Eye (tissue), 1 donor: ENCODE results near the gene MEF2C.

Experiments used
- DNase-seq: peaks from one replicate; pipeline ENCODE4 v3.0.0-alpha.2; 2015

MEF2C gene

DNA sequence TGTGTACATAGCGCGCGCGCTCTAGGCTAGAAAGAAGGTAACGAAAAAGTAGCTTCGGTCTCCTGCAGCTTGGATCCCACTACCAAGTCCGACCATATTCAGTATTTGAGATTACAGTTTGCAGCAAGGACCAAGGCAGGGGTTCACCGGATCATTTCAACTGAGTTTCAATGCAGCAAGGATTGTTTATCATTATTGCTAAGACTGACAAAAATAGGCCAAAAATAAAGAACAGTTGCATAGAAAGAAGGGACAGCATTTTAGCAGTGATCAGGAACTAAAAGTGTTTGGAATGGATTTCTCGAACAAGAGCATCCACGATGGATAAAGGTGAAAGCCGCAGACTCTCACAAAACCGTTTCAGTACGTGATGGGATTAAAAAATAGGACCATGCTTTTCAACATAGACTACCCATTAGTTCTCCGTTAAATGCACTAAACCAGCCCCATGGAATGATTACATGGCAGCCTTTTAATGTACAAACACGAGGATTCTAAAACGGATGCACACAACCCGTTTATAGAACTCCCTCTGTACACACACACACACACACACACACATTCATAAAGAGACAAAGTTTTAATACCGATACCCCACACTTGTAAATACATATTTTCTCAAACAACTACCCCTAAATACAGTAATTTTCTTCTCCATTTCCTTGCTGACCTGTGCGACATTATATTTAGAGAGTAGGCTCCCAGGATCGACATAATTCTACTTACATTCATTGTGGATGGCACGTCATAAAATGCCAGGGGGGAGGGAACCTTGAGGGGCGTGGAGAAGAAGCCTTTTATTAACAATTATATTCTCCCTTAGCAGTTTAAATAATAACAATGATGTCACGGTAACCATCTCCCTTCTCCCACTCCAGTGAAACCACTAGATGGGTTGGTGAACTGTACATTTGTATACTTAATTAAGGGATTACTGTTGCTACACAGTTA lies 197.1 kb downstream of the MEF2C start:
- peak; percentile 83 for DNase-seq

DNA sequence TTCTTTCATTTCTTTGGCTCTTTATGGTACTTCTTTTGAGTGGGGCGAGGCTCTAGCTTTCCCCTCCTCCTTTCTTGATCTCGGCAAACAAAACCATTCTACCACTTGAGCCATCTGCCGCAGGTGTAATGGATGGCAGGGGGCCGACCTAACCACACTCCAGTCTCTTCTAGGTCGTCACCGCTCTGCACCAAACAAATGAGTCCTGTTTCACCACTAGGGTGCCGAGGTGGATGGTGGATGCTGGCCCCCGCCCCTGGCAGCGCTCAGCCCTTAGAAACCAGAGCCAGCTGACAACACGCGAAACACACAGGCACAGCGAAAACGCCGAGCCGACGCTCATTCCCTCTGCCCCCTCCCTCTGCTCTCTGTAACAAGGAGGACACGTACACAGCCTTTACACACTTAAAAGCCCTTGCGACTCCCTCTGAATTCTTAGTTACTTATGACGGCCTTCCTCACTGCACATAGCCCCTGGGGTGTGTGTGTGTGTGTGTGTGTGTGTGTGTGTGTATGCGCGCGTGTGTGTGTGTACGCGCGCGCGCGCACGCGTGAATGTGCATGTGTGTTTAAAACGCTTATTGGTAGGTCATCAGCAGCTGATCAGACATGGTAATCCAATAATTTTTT lies 199.4 kb downstream of the MEF2C start:
- DNase-seq = peak; percentile 88

GRCh38 chr5:88682881-88683361 lies 200.1 kb downstream of the MEF2C start:
- peak; percentile 54 for DNase-seq

DNA sequence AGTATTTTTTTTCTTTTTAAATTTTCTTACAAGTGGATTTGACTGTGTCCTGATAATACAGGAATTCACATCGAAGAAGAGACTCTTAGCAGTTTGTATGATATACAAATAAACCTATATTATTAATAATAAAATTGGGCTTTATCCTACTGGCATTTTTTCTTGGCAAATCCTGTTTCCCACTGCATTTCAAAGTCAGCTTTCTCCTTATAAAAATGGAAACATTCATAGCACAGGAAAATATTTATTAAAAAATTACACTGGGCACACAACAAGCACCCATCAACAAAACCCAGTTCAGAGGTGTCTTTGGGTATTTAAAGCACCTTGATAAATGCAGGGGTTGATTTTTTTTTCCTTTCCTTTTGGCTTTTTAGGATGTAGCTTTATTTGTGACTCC lies 200.9 kb downstream of the MEF2C start:
- DNase-seq = peak; percentile 40

GRCh38 chr5:88681211-88681803 lies 201.7 kb downstream of the MEF2C start:
- peak; percentile 12 for DNase-seq

DNA sequence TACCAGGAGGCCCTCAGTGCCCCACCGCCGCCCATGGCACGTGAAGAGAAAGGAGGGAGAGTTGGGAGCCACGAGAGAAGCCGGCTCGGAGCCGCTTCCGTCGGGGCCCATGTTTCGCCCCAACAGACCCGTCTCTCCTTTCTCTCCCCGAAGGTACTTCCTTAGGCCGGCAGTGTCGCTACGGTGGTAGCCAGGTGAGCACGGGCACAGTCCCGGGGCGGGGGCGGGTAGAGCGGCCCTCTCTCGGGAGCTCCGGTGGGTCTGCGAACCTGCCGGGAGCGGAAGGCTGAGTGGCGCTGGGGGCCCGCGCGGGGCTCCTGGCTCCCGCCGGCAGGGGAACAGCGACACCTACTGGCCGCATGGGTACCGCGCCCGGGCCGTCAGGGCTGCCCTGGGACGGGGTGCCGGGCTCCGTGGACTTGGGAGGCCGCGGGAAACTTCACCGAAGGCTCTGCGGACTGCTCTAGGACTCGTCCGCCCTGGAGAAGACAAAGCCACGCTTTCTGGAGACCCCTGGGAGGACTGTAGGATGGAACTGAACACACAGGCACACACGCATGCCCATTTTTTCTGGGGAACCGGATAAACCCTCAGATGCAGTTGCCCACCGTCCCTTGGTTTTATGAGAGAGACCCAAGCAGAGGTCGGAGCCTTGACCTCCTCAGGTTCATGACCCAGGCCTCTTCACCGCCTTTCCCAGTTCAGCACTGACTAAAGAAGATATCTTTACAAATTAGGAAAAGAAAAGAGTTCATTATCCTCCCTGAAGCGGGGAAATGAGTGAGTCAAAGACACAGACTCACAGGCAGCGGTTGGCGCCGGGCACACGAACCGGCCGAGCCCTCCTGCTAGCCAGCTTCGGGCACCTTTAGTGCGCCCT lies 202.5 kb downstream of the MEF2C start:
- peak; percentile 94 for DNase-seq

- DNase-seq = peak; percentile 80
Observed at GRCh38 chr5:88679638-88680037, 203.3 kb downstream of the MEF2C start.

DNA sequence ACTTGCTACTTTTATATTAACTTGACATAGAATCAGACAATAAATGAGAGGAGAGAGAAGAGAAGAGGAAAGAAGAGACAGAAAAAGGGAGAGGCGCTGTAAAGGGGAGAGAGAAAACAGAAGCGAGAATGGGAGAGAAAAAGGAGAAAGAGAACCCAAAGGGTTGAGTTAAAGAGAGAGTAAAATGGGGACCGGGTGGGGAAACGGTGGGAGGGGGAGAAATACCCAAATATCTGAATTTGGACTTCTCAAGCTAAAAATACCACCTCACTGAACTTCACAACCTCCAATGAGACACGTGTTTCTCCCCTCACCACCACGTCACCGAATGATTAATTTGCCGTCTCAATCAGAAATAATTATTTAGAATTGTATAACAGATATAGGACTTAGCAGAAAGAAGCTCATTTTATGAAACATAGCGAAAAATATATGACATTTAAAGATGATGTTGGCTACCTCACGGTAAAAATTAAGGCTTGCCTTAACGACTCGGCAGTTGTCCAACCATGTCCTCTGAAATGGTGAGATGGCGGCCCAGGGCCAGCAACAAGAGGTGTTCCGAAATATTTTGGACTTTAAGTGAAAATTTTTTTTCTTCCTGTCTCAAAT lies 204.1 kb downstream of the MEF2C start:
- DNase-seq = peak; percentile 76

DNA sequence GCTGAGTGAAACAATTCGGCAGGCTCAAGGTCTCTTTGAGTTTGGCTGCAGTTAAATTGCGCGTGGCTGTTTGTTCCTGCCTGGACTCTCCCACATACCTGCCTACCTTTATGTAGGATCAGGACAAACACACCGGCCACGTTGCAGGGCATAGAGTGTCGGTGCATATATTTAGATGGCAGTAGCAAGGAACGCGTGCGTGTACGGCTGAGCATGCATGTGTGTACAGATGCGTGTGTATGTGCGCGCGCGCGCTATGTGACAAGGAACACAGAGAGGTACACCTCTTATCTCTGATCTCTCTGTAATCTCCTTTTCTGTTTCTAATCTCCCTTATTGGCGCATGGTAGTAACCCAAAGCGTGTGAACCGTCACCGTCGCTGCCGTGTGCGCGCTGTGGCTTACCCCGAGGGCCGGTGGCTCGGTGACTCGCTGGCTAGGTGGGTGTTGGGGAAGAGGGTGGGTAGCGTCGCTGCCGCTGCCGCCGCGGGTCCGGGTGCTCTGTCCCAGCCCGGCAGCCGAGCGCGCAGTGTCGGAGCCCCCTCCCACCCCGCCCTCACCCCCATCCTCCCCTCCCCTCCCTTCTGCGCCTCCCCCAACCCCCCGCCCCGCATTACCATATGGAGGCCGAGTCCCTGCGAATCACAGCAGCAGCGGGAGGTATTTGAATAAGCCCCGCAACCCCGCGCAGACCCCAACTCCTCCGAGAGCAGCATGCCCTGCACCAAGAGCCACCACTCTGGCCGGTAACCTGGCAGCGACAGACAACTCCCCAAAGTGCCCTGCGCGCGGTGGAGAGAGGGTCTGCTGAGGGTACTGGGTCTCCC lies 204.8 kb downstream of the MEF2C start:
- peak; percentile 71 for DNase-seq

DNA sequence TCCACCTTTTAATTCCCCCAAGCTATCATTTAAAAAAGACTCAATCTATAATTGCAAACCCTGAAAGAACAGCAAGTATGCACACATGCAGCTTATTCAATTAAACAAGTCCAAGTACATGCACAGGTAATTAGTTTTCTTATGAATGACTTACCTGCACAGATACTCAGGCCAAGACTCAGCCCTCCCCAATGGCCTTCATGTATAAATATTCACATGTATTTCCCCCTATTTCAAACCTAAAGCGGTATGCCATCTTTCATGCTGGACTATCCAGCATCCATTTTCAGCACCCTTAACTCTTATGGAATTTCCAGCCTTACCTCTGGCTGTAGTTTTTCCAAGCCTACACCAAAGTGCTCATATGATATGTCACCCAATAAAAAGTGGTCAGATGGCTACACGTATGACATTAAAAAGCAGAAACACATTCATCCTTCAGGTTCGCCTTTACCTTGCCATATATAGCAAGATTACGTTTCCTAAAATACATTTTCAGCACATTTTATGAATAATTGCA lies 205.5 kb downstream of the MEF2C start:
- DNase-seq = no peak

DNA sequence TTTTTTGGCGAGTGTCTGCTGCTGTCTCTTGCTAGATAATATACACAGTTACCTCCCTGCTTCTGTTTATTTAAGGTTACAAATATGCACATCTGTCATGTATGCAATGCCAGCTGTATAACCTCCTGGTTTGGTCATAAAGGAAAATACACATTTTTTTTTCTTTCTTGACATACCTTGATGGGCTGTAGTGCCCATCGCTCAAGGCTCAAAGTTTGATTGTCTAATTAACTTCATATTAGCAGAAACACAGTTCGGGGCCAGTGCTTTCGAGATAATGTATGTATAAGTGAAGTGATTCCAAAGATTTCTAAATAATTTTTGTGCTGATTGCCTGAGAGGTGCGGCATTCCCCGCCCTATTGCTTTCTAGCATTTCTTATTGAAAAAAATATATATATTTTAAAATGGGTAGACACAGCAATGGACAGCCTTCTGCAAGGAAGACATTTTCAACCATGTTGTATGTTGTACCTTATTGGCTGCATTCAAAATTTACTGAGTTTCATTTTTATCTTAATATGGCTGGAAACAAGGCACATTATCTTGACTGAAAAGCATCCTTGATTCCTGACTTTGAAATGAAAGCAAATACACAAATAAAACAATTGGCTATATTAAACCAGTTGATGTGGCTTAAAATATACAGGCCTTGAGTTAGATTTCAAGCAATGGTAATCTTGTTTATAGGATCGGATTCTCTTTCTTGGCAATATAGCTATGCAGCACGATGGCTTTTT lies 206.2 kb downstream of the MEF2C start:
- DNase-seq = peak; percentile 52

- peak; percentile 96 for DNase-seq
Observed at GRCh38 chr5:88675708-88676636, 207.0 kb downstream of the MEF2C start.

GRCh38 chr5:88675168-88675707 lies 207.7 kb downstream of the MEF2C start:
- no peak for DNase-seq

DNA sequence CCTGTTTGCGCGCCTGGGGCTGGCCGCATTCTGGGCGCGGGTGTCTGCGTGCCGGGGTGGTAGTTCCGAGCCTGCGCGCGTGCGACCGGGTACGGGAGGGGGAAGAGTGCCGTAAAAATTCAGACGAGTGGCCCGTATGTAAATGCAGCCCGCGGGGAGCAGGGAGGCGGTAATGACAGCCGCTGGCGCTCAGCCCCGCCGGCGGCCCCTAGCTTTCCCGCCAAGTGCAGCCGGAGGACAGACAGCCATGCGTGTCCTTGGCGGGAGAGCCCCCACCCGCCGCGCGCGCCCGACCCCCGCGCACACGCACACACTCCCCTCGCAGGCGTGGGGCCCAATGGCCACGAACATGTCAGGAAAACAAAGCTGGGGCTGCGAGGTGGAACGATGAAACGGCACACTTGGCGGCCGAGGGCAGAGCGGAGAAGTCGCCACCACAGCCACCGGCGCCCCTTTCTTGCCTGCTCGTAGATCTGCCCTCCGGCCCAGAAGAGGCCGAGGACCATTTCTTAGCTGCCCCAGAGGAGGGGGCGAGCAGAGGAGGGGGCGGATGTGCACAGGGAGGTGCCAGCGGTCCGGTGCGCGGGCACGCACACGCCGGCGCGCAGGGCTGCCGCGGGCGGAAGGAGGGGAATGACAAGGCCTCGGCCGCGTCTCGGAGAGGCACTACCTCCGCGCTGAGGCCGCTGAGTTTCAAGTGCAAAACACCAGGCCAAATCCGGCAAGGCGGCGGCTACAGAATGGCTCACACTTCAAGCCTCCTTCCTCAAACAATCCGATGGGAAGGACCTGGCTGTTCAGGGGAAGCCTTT lies 208.4 kb downstream of the MEF2C start:
- peak; percentile 90 for DNase-seq

GRCh38 chr5:88673253-88674105 lies 209.5 kb downstream of the MEF2C start:
- peak; percentile 90 for DNase-seq

- peak; percentile 81 for DNase-seq
Observed at GRCh38 chr5:88672644-88673252, 210.2 kb downstream of the MEF2C start.
